HepG2 (cell line): ENCODE data around the gene POU6F2.

Source experiments
- CEBPZ ChIP-seq: IDR thresholded peaks from 2 replicates; pipeline ENCODE4 v1.6.1; 2012; ENCODE audit warnings: low read length, improper control_type of control experiment
- CHD4 ChIP-seq: fragments of 200-600 bp; sonication (generic); IDR thresholded peaks from 2 replicates; pipeline ENCODE4 v1.7.0; 2017; ENCODE audit warnings: mild to moderate bottlenecking, low read length, borderline replicate concordance
- CTCF ChIP-seq: sonication (generic); formaldehyde crosslinking; IDR thresholded peaks from 2 replicates; pipeline ENCODE4 v1.5.0; 2020; ENCODE audit warnings: mild to moderate bottlenecking, missing genetic modification reagents, moderate library complexity
- EZH2 ChIP-seq: conservative IDR thresholded peaks from 2 replicates; pipeline ENCODE4 v1.6.1; 2012; ENCODE audit warnings: mild to moderate bottlenecking, low read depth, low read length, moderate library complexity
- PHF21A ChIP-seq: sonication (generic); formaldehyde crosslinking; IDR thresholded peaks from 2 replicates; pipeline ENCODE4 v1.5.0; 2020; ENCODE audit warnings: mild to moderate bottlenecking, missing genetic modification reagents
- STAT5B ChIP-seq: sonication (generic); formaldehyde crosslinking; IDR thresholded peaks from 2 replicates; pipeline ENCODE4 v1.4.0; 2020; ENCODE audit warnings: missing genetic modification reagents
- ZBTB10 ChIP-seq: sonication (generic); formaldehyde crosslinking; IDR thresholded peaks from 2 replicates; pipeline ENCODE4 v1.4.0; 2020; ENCODE audit warnings: missing genetic modification reagents, borderline replicate concordance
- ZNF256 ChIP-seq: sonication (generic); formaldehyde crosslinking; conservative IDR thresholded peaks from 2 replicates; pipeline ENCODE4 v1.4.0; 2020; ENCODE audit warnings: missing genetic modification reagents
- ZNF274 ChIP-seq: sonication (generic); formaldehyde crosslinking; IDR thresholded peaks from 2 replicates; pipeline ENCODE4 v1.5.1; 2020; ENCODE audit warnings: mild to moderate bottlenecking, missing genetic modification reagents
- ZNF605 ChIP-seq: sonication (generic); formaldehyde crosslinking; IDR thresholded peaks from 2 replicates; pipeline ENCODE4 v1.8.0; 2022; ENCODE audit warnings: mild to moderate bottlenecking, missing genetic modification reagents
- ZNF660 ChIP-seq: sonication (generic); formaldehyde crosslinking; IDR thresholded peaks from 2 replicates; pipeline ENCODE4 v1.5.1; 2020; ENCODE audit warnings: mild to moderate bottlenecking, low read depth, missing genetic modification reagents, borderline replicate concordance
- ZZZ3 ChIP-seq: sonication (generic); formaldehyde crosslinking; IDR thresholded peaks from 2 replicates; pipeline ENCODE4 v1.4.0; 2020; ENCODE audit warnings: missing genetic modification reagents, mild to moderate bottlenecking, borderline replicate concordance

- no peak for TF ChIP-seq ZNF660
- TF ChIP-seq ZBTB10 (CRISPR knock-in tag): no peak
- TF ChIP-seq ZNF274: no peak
- TF ChIP-seq CTCF (CRISPR knock-in tag): no peak
- no peak for TF ChIP-seq ZZZ3 (CRISPR knock-in tag)
- TF ChIP-seq STAT5B (CRISPR knock-in tag): no peak
- no peak for TF ChIP-seq EZH2
- TF ChIP-seq PHF21A (CRISPR knock-in tag): no peak
- TF ChIP-seq CHD4: no peak
- TF ChIP-seq CEBPZ: no peak
- no peak for TF ChIP-seq ZNF605
- TF ChIP-seq ZNF256 (CRISPR knock-in tag): no peak
These were observed 118.3 kb downstream of the POU6F2 start for GRCh38 chr7:39095875-39096619.
